Stimulated activated CD4-positive, alpha-beta T cell treated with anti-CD3 and anti-CD28 coated beads, Interleukin-1b, Interleukin-23, amount 100 ng/mL, for 24 hours (primary cell): ENCODE results near the gene LYPD4.
A peak's percentile ranks its signal among the peaks of the same experiment; 100 is the strongest.

Experiments used
- DNase-seq, 4 experiments: peaks; one replicate each; pipeline ENCODE4 v3.0.0-alpha.2; 2020; ENCODE audit warnings: low read depth in 4 of 4, low spot score in 1 of 4

The LYPD4 gene, protein sequence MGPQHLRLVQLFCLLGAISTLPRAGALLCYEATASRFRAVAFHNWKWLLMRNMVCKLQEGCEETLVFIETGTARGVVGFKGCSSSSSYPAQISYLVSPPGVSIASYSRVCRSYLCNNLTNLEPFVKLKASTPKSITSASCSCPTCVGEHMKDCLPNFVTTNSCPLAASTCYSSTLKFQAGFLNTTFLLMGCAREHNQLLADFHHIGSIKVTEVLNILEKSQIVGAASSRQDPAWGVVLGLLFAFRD

GRCh38 chr19:41844601-41845000, at the start of gene LYPD4:
TSS of gene LYPD4 (minus strand) at chr19:41844683. CDS start at chr19:41839285, 5,398 bp downstream.
- DNase-seq: no peak

GRCh38 chr19:41893899-41894298, 49.4 kb upstream of the LYPD4 start:
- no peak for DNase-seq

GRCh38 chr19:41892173-41892902, 47.9 kb upstream of the LYPD4 start:
- DNase-seq: no peak

GRCh38 chr19:41890936-41891335, 46.5 kb upstream of the LYPD4 start:
- no peak for DNase-seq

- DNase-seq: no peak
Measured at GRCh38 chr19:41889896-41890295, 45.4 kb upstream of the LYPD4 start.

DNA sequence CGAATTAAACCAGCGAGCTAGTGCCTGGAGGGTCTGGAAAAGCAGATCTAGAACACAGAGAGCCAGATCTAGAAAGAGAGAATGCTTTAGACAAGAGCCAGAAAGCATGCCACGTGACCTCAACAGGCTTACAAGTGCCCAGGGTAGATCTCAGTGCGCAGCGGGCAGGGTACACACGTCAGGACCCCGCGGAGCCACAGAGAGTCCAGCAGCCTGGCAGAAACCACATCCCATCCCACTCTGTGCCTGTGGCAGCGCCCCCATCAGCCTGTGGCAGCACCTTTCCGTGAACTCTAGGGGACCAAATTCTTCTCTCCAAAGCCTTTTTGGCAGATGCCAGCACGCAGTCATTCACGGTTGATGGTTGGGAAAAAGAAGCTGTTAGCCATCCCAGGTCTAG, 44.4 kb upstream of the LYPD4 start:
- no peak for DNase-seq

DNA sequence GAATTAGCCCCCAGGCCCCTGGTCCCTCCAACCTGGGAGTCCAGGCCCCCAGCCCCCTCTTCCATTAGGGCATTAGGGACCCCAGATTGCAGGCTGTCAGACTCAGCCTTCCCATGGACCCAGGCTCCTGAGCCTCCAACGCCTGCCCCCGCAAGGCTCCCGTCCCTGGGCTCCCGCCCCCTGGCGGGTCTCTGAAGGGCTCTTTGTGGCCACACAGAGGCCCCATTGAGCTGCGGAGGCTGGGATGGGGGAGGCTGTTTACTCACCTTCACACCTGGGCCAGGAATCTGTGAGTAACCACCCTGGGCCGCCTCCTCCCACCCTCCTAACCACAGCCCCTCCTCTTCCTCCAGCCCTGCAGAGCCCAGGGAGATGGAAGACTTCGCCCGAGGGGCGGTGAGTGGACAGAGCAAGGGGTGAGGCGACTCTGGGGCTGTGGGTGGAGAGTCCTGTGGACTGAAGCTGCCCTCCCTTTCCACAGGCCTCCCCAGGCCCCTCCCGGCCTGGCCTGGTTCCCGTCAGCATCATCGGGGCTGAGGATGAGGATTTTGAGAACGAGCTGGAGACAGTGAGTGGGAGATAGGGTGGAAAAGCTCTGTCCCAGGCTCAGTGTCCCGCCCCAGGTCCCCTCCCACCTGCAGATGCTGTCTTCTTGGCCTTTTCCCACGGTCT, 43.4 kb upstream of the LYPD4 start:
- DNase-seq: peak; percentile 54 to 82 (median 66)

GRCh38 chr19:41886761-41887710, 42.6 kb upstream of the LYPD4 start:
- peak in 1 of 4 experiments; percentile 59 for DNase-seq

DNA sequence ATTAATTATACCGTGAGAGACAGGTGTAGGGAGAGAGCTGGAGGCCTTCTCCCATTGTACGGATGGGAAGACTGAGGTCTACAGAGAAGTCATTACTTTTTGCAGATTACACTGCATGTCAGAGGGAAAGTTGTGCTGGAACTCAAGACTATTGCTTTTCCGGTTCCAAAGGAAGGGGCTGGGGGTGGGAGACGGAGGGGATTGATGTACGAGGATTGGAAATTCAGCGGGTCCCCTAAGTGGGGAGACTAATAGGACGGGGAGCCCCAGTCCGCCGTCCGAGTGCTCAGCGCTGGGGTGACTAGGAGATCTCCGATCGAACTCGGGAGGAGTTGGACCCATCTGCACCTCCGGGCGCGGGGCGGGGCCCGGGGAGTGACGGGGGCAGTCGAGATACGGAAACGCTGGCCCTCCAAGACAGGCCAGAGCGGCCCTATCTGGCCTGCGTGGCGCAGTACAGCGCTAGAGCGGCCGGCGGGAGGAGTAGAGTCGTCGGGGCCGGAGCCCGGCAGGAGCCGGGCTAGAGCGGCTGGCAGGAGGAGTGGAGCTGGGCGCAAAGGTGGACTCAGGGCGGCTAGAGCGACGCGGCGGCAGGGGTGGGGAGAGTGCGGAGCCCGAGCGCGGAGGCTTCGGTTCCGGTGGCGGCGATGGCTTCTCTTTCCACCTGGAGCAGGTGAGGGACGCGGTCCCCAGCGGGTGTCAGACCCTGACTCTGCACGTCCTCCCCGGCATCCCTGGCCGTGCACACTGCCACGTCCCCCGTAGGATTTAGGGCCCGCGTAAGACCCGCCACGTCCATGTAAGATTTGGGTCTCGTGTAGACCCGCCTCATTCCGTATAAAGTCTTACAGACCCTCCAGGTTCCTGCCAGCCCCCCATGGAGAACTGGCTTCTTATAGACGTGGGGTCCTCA, 39.6 kb upstream of the LYPD4 start:
- peak; percentile 68 to 89 (median 76) for DNase-seq

GRCh38 chr19:41883463-41883820, 39.0 kb upstream of the LYPD4 start:
- DNase-seq: no peak

DNA sequence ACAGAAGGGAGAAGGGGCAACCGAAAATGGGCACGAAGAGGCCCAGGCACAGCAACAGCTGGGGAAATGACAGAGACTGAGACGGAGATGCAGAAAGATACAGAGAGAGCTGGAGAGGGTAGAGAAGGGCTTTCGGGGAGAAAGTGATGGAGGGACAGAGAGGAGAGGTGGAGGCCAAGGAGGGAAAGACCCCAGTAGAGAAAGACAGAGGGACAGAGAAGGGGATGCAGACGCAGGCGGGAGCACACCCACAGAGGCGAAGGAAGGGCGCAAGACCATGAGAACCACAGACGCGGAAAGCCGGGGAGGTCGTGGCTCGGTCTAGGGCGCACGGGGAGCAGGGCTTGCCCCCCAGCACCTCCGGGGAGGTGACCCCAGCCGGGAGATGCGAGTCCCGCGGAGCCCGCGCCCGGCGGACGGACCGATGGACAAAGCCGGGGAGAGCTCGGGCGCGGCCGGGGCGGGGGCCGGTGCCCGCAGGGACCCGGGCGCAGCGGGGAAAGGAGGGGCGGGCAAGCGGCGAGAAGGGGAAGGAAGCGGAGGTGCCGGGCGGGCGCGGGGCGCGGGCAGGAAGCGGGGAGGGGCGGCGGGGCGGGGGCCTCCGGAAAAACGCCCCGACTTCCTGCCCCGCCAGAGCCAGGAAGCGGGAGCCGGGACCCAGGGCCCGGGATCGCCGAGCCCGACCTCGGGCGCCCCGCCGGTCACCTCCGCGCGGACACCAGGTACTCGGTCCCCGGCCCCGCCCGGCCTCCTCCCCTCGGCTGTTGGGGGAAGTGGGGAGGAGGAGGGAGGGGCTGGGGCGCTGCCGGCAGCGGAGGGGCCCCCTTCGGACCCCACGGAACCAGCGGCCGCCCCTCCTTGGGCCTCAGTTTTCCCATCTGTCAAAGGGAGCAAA, 38.3 kb upstream of the LYPD4 start, which contains the start of gene ARHGEF1:
TSS of gene ARHGEF1 (plus strand) at position 617 of the 895 bp plus-strand sequence. CDS start 4,899 bp downstream, outside the sequence.
- peak in 1 of 4 experiments; percentile 47 for DNase-seq

DNA sequence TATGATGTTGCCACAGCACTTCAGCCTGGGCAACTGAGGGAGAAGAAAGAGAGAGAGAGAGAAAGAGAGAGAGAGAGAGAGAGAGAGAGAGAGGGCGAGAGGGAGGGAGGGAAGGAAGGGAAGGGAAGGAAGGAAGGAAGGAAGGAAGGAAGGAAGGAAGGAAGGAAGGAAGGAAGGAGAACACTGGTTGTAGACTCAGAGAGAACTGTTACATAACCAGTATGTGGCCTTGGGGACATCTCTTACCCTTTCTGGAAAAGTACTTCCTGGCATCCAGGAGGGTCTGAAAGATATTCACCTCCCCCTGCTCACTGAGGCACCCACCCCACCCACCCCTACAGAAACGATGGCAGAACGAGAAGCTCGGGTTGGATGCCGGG, 35.8 kb upstream of the LYPD4 start:
- no peak for DNase-seq

- DNase-seq: no peak
Measured at GRCh38 chr19:41879670-41880328, 35.3 kb upstream of the LYPD4 start.

DNA sequence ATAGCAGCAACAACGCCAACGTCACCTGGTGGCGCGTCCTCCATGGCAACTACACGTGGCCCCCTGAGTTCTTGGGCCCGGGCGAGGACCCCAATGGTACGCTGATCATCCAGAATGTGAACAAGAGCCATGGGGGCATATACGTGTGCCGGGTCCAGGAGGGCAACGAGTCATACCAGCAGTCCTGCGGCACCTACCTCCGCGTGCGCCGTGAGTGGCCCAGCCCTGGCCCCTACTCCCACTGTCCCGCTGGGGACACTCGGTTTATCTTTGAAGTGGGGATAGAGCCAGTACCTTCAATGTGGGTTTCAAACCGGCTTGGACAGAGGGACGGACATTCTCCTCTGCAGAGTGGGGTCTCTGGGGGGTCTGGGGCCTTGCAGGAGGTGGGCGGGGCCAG, 34.6 kb upstream of the LYPD4 start:
- DNase-seq: no peak

DNA sequence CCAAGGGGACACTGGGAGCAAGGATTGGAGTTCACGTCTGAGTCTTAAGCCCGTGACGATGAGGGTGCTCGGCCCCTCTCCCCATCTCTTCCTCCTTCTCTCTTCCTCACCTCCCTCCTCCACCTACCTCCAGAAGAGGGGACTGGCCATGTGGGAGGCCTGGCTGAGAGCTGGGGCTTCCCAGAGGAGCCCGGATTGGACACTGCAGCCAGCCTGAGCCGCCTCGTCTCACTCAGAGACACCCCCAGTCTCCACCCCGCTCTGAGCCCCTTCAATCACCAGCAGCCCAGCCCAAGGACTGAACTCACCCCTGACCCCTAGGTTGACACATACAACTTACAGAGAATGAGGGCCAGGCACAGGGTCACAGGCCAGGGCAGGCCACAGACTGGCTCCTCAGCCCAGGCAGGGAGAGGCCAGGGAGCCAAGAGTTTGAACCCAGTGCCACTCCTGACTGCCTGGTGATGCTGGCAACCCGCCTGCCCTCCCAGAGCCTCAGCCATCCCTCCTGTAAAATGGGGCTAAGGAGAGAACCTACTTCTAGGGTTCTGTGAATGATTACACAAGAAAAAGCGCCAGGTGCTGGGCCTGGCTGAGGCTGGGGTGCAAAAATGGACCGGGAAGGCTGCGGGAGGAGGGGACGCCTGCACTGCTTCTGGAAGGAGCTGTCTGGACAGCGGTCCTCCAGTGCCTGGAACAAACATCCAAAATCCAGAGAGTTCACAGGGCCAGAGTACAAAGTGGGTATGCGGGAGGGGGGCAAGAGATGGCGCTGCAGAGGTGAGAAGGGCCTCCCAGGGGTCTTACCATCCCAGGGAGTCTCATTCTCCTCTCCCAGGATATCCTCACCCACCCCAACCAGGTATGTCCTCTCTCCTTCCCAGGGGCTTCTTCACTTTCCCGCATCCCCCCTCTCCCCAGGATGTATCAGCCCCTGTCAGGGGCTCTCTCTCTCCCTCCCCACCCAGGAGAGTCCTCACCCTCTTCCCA, 33.7 kb upstream of the LYPD4 start:
- DNase-seq: no peak

DNA sequence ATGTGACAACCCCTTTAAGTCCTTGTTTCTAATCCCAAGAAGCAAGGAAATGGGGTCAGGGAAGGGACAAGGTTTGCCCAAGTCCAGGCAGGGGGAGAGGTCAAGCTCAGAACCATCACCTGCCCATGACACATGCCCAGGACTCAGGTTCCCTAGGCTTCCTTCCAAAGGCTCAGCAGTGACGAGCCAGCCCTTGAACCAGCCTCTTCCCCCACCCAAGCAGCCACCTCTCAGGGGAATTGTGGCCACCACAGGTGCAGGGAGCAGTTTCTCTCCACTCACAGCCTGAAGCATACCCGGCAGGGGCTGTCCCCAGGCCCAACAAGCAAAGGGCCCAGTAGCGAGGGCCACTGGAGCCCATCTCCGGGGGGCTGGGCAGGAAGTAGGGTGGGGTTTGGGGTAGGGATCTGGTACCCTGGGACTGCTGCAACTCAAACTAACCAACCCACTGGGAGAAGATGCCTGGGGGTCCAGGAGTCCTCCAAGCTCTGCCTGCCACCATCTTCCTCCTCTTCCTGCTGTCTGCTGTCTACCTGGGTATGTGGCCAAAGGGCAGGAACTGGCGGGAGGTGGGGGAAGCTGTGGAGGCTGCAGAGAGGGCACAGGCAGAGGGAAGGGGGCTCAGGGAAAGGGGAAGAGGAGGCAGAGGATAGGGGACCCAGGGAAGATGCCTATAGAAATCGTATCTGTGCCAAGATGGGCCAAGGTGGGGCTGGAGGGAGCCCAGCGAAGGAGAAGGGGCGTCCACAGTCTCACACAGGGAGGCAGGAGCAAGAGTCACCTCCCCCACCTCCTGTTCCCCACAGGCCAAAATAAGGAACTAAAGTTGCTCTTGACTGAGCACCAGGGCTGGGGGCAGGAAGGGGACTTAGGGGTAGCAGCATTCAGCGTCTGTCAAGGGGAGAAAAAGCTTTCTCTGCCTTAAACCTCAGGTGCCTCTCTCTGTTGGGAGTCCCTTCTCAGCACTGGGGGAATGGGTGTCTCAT, 32.7 kb upstream of the LYPD4 start, which contains the start of gene CD79A:
TSS of gene CD79A (plus strand) at position 433 of the 986 bp plus-strand sequence. CDS start at position 459, 26 bp downstream.
- no peak for DNase-seq
